GM12891 (cell line): ENCODE data around the gene C18orf54.

ENCODE experiments used
- POLR2A ChIP-seq: IDR thresholded peaks from 2 replicates; pipeline ENCODE4 v1.6.1; 2011; ENCODE audit warnings: low read depth, low read length, control low read depth
- SPI1 ChIP-seq: IDR thresholded peaks from 2 replicates; pipeline ENCODE4 v1.6.1; 2011; ENCODE audit warnings: low read depth, low read length, control low read depth
- TAF1 ChIP-seq: IDR thresholded peaks from 2 replicates; pipeline ENCODE4 v1.6.1; 2011; ENCODE audit warnings: low read depth, low read length, control low read depth

GRCh38 chr18:54381640-54382039 lies 23.9 kb downstream of the C18orf54 start:
- TF ChIP-seq POLR2A: no peak
- no peak for TF ChIP-seq SPI1
- no peak for TF ChIP-seq TAF1
